Neuronal stem cell (in vitro differentiated cells): ENCODE results near the gene ANKRD13A.

Experiments used
- DNase-seq: peaks from one replicate; pipeline ENCODE4 v3.0.0-alpha.2; 2013; ENCODE audit warnings: low spot score
- H2AFZ ChIP-seq: one replicate; pipeline ENCODE4 v1.6.1; 2013; ENCODE audit warnings: mild to moderate bottlenecking, low read length, inconsistent platforms
- H2AK5ac ChIP-seq: 2 replicates; pipeline ENCODE4 v1.6.1; 2013; ENCODE audit warnings: low read depth, mild to moderate bottlenecking, inconsistent platforms, low read length, moderate library complexity, mixed read lengths
- H2BK120ac ChIP-seq: 2 replicates; pipeline ENCODE4 v1.6.1; 2013; ENCODE audit warnings: low read depth, mild to moderate bottlenecking, inconsistent platforms, low read length, moderate library complexity, mixed read lengths
- H2BK12ac ChIP-seq: one replicate; pipeline ENCODE4 v1.6.1; 2013; ENCODE audit warnings: low read length, inconsistent platforms
- H2BK15ac ChIP-seq: 2 replicates; pipeline ENCODE4 v1.6.1; 2013; ENCODE audit warnings: mild to moderate bottlenecking, low read length, inconsistent platforms, mixed read lengths
- H2BK5ac ChIP-seq: one replicate; pipeline ENCODE4 v1.6.1; 2013; ENCODE audit warnings: inconsistent platforms, mild to moderate bottlenecking, low read length, moderate library complexity
- H3K14ac ChIP-seq: one replicate; pipeline ENCODE4 v1.6.1; 2013; ENCODE audit warnings: low read length, inconsistent platforms
- H3K18ac ChIP-seq: 2 replicates; pipeline ENCODE4 v1.6.1; 2013; ENCODE audit warnings: low read length, inconsistent platforms
- H3K23ac ChIP-seq: 2 replicates; pipeline ENCODE4 v1.6.1; 2013; ENCODE audit warnings: low read depth, mild to moderate bottlenecking, mixed read lengths, low read length, inconsistent platforms; ENCODE audit not compliant: poor library complexity
- H3K27ac ChIP-seq: replicated peaks from 3 replicates; pipeline ENCODE4 v1.5.1; 2013; ENCODE audit warnings: low read length, inconsistent platforms
- H3K27me3 ChIP-seq, 3 experiments: 2 replicates each; pipeline ENCODE4 v1.6.1; 2013; ENCODE audit warnings: low read length in 3 of 3, mild to moderate bottlenecking in 2 of 3, inconsistent platforms in 1 of 3, low read depth in 1 of 3, mixed read lengths in 1 of 3, moderate library complexity in 1 of 3; ENCODE audit not compliant: control insufficient read depth in 3 of 3, insufficient read depth in 3 of 3
- H3K36me3 ChIP-seq, 2 donors: replicated peaks in 1 of 2; 2 replicates each; pipeline ENCODE4 v1.6.1; 2013; ENCODE audit warnings: low read length in 2 of 2; ENCODE audit not compliant: control insufficient read depth in 2 of 2, insufficient read depth in 2 of 2
- H3K4ac ChIP-seq: 2 replicates; pipeline ENCODE4 v1.6.1; 2013; ENCODE audit warnings: inconsistent platforms, mild to moderate bottlenecking, low read length, moderate library complexity
- H3K4me1 ChIP-seq, 2 donors: 1 replicate in 1 of 2; 2 replicates in 1 of 2; pipeline ENCODE4 v1.6.1; 2013; ENCODE audit warnings: low read length in 2 of 2, low read depth in 1 of 2; ENCODE audit not compliant: control insufficient read depth in 2 of 2, insufficient read depth in 1 of 2
- H3K4me2 ChIP-seq: one replicate; pipeline ENCODE4 v1.6.1; 2013; ENCODE audit warnings: mild to moderate bottlenecking, low read length, inconsistent platforms; ENCODE audit not compliant: insufficient read depth, poor library complexity, severe bottlenecking
- H3K4me3 ChIP-seq, 2 donors: 2 replicates each; pipeline ENCODE4 v1.5.1; 2013; ENCODE audit warnings: low read length in 2 of 2, mild to moderate bottlenecking in 2 of 2, inconsistent platforms in 1 of 2, moderate library complexity in 1 of 2
- H3K79me1 ChIP-seq: one replicate; pipeline ENCODE4 v1.6.1; 2013; ENCODE audit warnings: low read depth, mild to moderate bottlenecking, inconsistent platforms, low read length, moderate library complexity
- H3K9ac ChIP-seq: one replicate; pipeline ENCODE4 v1.6.1; 2013; ENCODE audit warnings: mild to moderate bottlenecking, low read depth, low read length, inconsistent platforms; ENCODE audit not compliant: poor library complexity
- H3K9me3 ChIP-seq, 2 donors: replicated peaks in 1 of 2; 2 replicates each; pipeline versions ENCODE3 to v1.6.1; 2013; ENCODE audit warnings: low read length in 2 of 2, mild to moderate bottlenecking in 2 of 2, inconsistent platforms in 1 of 2, low read depth in 1 of 2, mixed read lengths in 1 of 2, moderate library complexity in 1 of 2; ENCODE audit not compliant: control insufficient read depth in 2 of 2, insufficient read depth in 1 of 2
- H4K8ac ChIP-seq: one replicate; pipeline ENCODE4 v1.6.1; 2013; ENCODE audit warnings: low read depth, mild to moderate bottlenecking, inconsistent platforms, low read length, moderate library complexity
- H4K91ac ChIP-seq: one replicate; pipeline ENCODE4 v1.6.1; 2013; ENCODE audit warnings: low read length, low read depth, mild to moderate bottlenecking, inconsistent platforms; ENCODE audit not compliant: poor library complexity
- WGBS, 2 donors: extraction: QIAGEN DNeasy Blood & Tissue Kit; methylation state at CpG; one replicate each; pipeline ENCODE4 v1.1.7; 2013; ENCODE audit warnings: missing lambda C conversion rate in 2 of 2, mixed read lengths in 1 of 2; ENCODE audit not compliant: insufficient read length in 2 of 2, insufficient replicate concordance in 1 of 2; ENCODE audit errors: extremely low coverage in 2 of 2; 5-methylcytosine and 5-hydroxymethylcytosine counted together

Gene ANKRD13A

DNA sequence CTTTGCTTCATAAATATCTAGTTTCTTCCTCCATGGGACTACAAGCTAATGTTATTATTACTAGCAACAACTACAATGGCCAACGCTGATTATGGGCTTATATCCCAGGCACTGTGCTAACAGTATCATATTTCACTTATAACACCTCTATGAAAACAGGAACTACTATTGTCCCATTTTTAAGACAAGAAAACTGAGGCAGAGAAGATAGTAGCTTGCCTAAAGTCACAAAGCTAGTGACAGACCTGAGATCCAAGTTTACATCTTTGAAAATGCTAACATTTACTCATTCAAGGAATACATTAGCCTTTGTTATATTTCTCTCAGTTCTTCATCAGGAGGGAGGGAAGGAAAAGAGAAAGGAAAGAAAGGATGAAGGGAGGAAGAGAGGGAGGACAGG, 35.9 kb upstream of the ANKRD13A start:
- no peaks in the 10 kb centered on the region for H3K27me3 ChIP-seq
- no peaks in the 10 kb centered on the region for H3K79me1 ChIP-seq
- no peak for DNase-seq
- no peak overlapping the region for H4K8ac ChIP-seq
- no CpG with 5 or more reads among the region's 1 CpG for WGBS, 2 donors
- H3K27ac ChIP-seq: no peak overlapping the region
- H2BK5ac ChIP-seq: no peak overlapping the region
- H2AFZ ChIP-seq: no peak overlapping the region
- H3K9me3 ChIP-seq: peaks cover 0 to 2% of the 10 kb centered on the region in 2 donors
- no peak overlapping the region for H4K91ac ChIP-seq
- H3K14ac ChIP-seq: no peak overlapping the region
- H3K4me2 ChIP-seq: no peak overlapping the region
- no peak overlapping the region for H3K18ac ChIP-seq
- no peak overlapping the region for H3K23ac ChIP-seq
- no peak overlapping the region for H3K4me3 ChIP-seq
- no peak overlapping the region for H2BK120ac ChIP-seq
- H3K36me3 ChIP-seq: peaks cover 9 to 88% of the 10 kb centered on the region in 2 donors
- H3K9ac ChIP-seq: no peak overlapping the region
- no peak overlapping the region for H2BK15ac ChIP-seq
- H3K4me1 ChIP-seq: peaks cover 0 to 3% of the 10 kb centered on the region in 2 donors
- H2BK12ac ChIP-seq: no peak overlapping the region
- no peak overlapping the region for H3K4ac ChIP-seq
- no peak overlapping the region for H2AK5ac ChIP-seq

- WGBS, 2 donors: no CpG with 5 or more reads among the region's 4 CpGs
- Histone ChIP-seq H3K4ac (no peak overlapping the region), H2BK12ac (no peak overlapping the region), H3K4me1 (peaks cover 0 to 3% of the 10 kb centered on the region in 2 donors), H3K27ac (no peak overlapping the region), H3K36me3 (peaks cover 9 to 83% of the 10 kb centered on the region in 2 donors), H3K9ac (no peak overlapping the region), H3K4me2 (no peak overlapping the region), H4K8ac (no peak overlapping the region), H3K79me1 (no peaks in the 10 kb centered on the region), H3K18ac (no peak overlapping the region), H2BK15ac (no peak overlapping the region), H2BK5ac (no peak overlapping the region), H4K91ac (no peak overlapping the region), H3K9me3 (peaks cover 0 to 2% of the 10 kb centered on the region in 2 donors), H3K14ac (no peak overlapping the region), H2AFZ (no peak overlapping the region), H2BK120ac (no peak overlapping the region), H3K27me3 (no peaks in the 10 kb centered on the region), H2AK5ac (no peak overlapping the region), H3K23ac (no peak overlapping the region), H3K4me3 (no peak overlapping the region)
- DNase-seq: no peak
Observed at GRCh38 chr12:109963743-109964429, 35.3 kb upstream of the ANKRD13A start.

- no peak overlapping the region for H3K4ac ChIP-seq
- no peak overlapping the region for H2BK15ac ChIP-seq
- H3K4me2 ChIP-seq: no peak overlapping the region
- H2BK120ac ChIP-seq: no peak overlapping the region
- H3K36me3 ChIP-seq: peaks cover 5 to 80% of the 10 kb centered on the region in 2 donors
- no peak overlapping the region for H4K91ac ChIP-seq
- no peak for DNase-seq
- no peak overlapping the region for H3K18ac ChIP-seq
- no peak overlapping the region for H3K4me3 ChIP-seq
- WGBS, 2 donors: no CpG with 5 or more reads among the region's 4 CpGs
- H4K8ac ChIP-seq: no peak overlapping the region
- no peaks in the 10 kb centered on the region for H3K79me1 ChIP-seq
- no peak overlapping the region for H3K9ac ChIP-seq
- H2BK5ac ChIP-seq: no peak overlapping the region
- H3K27me3 ChIP-seq: no peaks in the 10 kb centered on the region
- no peak overlapping the region for H2AFZ ChIP-seq
- H3K4me1 ChIP-seq: peaks cover 0 to 3% of the 10 kb centered on the region in 2 donors
- no peak overlapping the region for H2AK5ac ChIP-seq
- H3K14ac ChIP-seq: no peak overlapping the region
- no peak overlapping the region for H3K23ac ChIP-seq
- no peak overlapping the region for H2BK12ac ChIP-seq
- H3K27ac ChIP-seq: no peak overlapping the region
- H3K9me3 ChIP-seq: peaks cover 0 to 2% of the 10 kb centered on the region in 2 donors
Observed at GRCh38 chr12:109966546-109966945, 32.7 kb upstream of the ANKRD13A start.

- H3K4ac ChIP-seq: no peak overlapping the region
- H3K27ac ChIP-seq: no peak overlapping the region
- no peak overlapping the region for H2BK15ac ChIP-seq
- H2AFZ ChIP-seq: no peak overlapping the region
- H2BK5ac ChIP-seq: no peak overlapping the region
- H4K8ac ChIP-seq: no peak overlapping the region
- H3K36me3 ChIP-seq: peaks cover 3 to 77% of the 10 kb centered on the region in 2 donors
- no peak overlapping the region for H2BK12ac ChIP-seq
- H3K27me3 ChIP-seq: no peaks in the 10 kb centered on the region
- no peak overlapping the region for H3K23ac ChIP-seq
- no peak overlapping the region for H4K91ac ChIP-seq
- H3K79me1 ChIP-seq: no peaks in the 10 kb centered on the region
- no peak overlapping the region for H2AK5ac ChIP-seq
- H3K4me2 ChIP-seq: no peak overlapping the region
- H3K9me3 ChIP-seq: no peaks in the 10 kb centered on the region
- no peak overlapping the region for H3K18ac ChIP-seq
- no peak overlapping the region for H3K14ac ChIP-seq
- H2BK120ac ChIP-seq: no peak overlapping the region
- H3K4me3 ChIP-seq: no peak overlapping the region
- WGBS, 2 donors: no CpG with 5 or more reads among the region's 8 CpGs
- peaks cover 0 to 3% of the 10 kb centered on the region in 2 donors for H3K4me1 ChIP-seq
- no peak overlapping the region for H3K9ac ChIP-seq
- no peak for DNase-seq
Observed at GRCh38 chr12:109967383-109968031, 31.7 kb upstream of the ANKRD13A start.
